ENCODE data around the gene CLSTN2.

DNA sequence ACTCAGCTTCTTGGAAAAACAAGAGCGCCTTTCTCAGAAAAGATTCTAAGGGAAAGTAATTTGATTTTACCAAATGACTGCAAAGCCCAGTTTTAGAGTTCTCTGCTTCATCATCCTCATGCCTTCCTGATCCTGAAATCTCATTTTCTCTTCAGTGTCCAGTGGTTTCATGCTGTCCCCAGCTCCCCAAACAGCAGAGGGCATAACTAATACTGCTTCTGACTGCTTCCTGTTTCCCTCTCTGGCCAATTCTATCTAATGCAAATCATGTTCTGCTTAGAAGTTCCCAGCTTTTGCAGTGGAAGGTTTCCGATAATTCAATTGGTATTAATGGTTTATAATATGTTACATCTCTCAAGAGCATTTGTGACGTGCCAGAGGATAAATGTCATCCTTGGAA, 161.1 kb downstream of the CLSTN2 start:
- TF ChIP-seq CTCF (IDR thresholded peaks at IDR 0.05 in 8 of 11, conservative IDR thresholded peaks at IDR 0.05 in 3 of 11) (no peak), POLR2AphosphoS5 (IDR thresholded peaks at IDR 0.05) (no peak), POLR2A (IDR thresholded peaks at IDR 0.05) (no peak)
